ENCODE measurements around the gene CDCA4. TPM values are rescaled to one million over a fixed set of nuclear protein-coding genes. Genes with fewer than 3 reads are reported as not detected.

Gene CDCA4
- total and polyA plus RNA-seq, 10 of the 15 experiments (the other 5 are each of a cell fraction or from before 2014, with no cell fraction given): 10.4 to 64.0 (median 52.1) TPM

DNA sequence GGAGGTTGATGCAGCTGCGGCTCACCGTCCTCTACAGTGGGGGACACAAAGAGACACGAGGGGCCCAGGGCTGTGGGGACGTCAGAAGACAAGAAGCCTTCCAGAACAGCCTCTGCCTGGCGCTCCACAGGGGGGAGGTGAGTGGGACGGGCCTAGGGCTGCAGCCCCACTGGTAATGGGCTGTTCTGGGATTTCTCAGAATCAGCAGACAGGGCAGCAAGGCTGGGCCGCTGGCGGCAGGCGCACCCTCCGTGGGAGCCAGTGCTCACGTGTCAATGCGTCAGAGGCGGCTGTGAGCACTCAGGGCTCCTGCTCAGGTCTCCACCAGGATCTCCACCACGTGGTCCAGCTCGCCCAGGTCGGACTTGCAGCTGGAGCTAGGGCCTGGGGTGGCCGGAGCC lies 10.0 kb downstream of the CDCA4 start (continued):
- no peak for TF ChIP-seq USF2 (IDR thresholded peaks at IDR 0.05; ENCODE audit: borderline replicate concordance, low read depth, low read length)
- TF ChIP-seq RELA (IDR thresholded peaks at IDR 0.05; ENCODE audit: borderline replicate concordance, partially characterized antibody): no peak

DNA sequence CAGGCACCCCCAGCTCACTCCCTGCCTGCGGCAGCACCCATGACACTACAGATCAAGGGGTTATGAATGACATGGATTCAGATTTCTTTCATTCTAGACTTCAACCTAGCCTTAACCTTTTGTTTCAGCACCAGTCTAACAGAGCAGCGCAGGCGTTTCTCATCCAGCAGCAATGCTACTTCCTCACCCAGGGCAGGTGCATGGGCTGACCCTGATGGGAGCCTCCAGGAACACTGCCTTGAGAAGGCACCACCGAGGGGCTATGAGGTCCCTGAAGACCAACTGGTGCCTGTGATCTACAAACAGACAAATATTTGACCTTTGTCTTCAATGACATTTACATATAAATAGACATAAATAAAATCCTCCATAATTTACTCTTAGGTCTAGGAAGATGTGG lies 10.8 kb downstream of the CDCA4 start:
- H2AFZ ChIP-seq (ENCODE audit: control insufficient read depth, low read depth, low read length): no peak overlapping the region
- no peaks in the 10 kb centered on the region for H3K9me3 ChIP-seq (replicated peaks; ENCODE audit: control insufficient read depth, insufficient read depth, low read length)
- 80% methylated on average over 4 of the region's 4 CpGs for WGBS (ENCODE audit: insufficient coverage, insufficient replicate concordance, low lambda C conversion rate, missing lambda C conversion rate)
- ATAC-seq: no peak
- RAD21 ChIA-PET (ENCODE audit: unreplicated experiment): no interaction called here
- peaks cover 58% of the 10 kb centered on the region for H3K79me2 ChIP-seq (ENCODE audit: control insufficient read depth, insufficient read depth, low read length)
- SMC1A ChIA-PET (ENCODE audit: uncharacterized antibody, unreplicated experiment): no interaction called here
- H3K4me2 ChIP-seq (ENCODE audit: control insufficient read depth, insufficient read depth): no peak overlapping the region
- POLR2A ChIA-PET: no interaction called here
- no peak overlapping the region for H3K27ac ChIP-seq (ENCODE audit: control insufficient read depth, insufficient read depth)
- no peak for DNase-seq (ENCODE audit: low read depth, low spot score)
- FAIRE-seq: no peak
- H3K4me1 ChIP-seq (ENCODE audit: control insufficient read depth, insufficient read depth, low read length): peaks cover 16% of the 10 kb centered on the region
- intact Hi-C loops (cut with micrococcal nuclease; ENCODE audit: unreplicated experiment) (no loop called here), in situ Hi-C loops (cut with MboI) (no loop called here)
- H3K9ac ChIP-seq (ENCODE audit: control insufficient read depth, insufficient read depth, low read length): no peak overlapping the region
- peaks cover 41 to 52% of the 10 kb centered on the region in 2 experiments for H3K36me3 ChIP-seq (ENCODE audit: control insufficient read depth in 2 of 2, insufficient read depth in 2 of 2, low read length in 1 of 2)
- H3K4me3 ChIP-seq: no peak overlapping the region
- H3K27me3 ChIP-seq (replicated peaks in 1 of 2; ENCODE audit: control insufficient read depth in 2 of 2, insufficient read depth in 2 of 2, low read length in 1 of 2): no peaks in the 10 kb centered on the region
- no TSS peak for BruUV-seq (replicated peaks)
- no peaks in the 10 kb centered on the region; the same call in none of the 2 replicates for H4K20me1 ChIP-seq (ENCODE audit: control insufficient read depth, insufficient read depth)
- CTCF ChIA-PET: no interaction called here
- TF ChIP-seq ESRRA (IDR thresholded peaks at IDR 0.05; ENCODE audit: low read length): no peak
- no peak for TF ChIP-seq SMC3 (IDR thresholded peaks at IDR 0.05; ENCODE audit: borderline replicate concordance, low read length)
- TF ChIP-seq, protein P1, sequence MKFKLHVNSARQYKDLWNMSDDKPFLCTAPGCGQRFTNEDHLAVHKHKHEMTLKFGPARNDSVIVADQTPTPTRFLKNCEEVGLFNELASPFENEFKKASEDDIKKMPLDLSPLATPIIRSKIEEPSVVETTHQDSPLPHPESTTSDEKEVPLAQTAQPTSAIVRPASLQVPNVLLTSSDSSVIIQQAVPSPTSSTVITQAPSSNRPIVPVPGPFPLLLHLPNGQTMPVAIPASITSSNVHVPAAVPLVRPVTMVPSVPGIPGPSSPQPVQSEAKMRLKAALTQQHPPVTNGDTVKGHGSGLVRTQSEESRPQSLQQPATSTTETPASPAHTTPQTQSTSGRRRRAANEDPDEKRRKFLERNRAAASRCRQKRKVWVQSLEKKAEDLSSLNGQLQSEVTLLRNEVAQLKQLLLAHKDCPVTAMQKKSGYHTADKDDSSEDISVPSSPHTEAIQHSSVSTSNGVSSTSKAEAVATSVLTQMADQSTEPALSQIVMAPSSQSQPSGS (IDR thresholded peaks at IDR 0.05; ENCODE audit: low read length): no peak
- TF ChIP-seq SIX5 (IDR thresholded peaks at IDR 0.05; ENCODE audit: low read depth, low read length, severe bottlenecking): no peak
- no peak for TF ChIP-seq PAX8 (IDR thresholded peaks at IDR 0.05)
- TF ChIP-seq BCL3 (IDR thresholded peaks at IDR 0.05; ENCODE audit: borderline replicate concordance, insufficient read depth, low read depth, low read length, poor library complexity, severe bottlenecking): no peak
- no peak for TF ChIP-seq IRF4 (IDR thresholded peaks at IDR 0.05; ENCODE audit: low read depth, low read length)
- no peak for TF ChIP-seq E4F1 (IDR thresholded peaks at IDR 0.05; ENCODE audit: borderline replicate concordance, partially characterized antibody)
- no peak for TF ChIP-seq ZZZ3 (IDR thresholded peaks at IDR 0.05; ENCODE audit: control insufficient read depth, insufficient read length, low read depth)
- TF ChIP-seq PRDM15 (CRISPR knock-in tag; IDR thresholded peaks at IDR 0.05): no peak
- TF ChIP-seq NFYA (IDR thresholded peaks at IDR 0.05; ENCODE audit: borderline replicate concordance, low read depth, low read length): no peak

Data from GM12878 (cell line).